Fibroblast of skin of right biceps (primary cell): ENCODE results near the gene ISLR.
"Not testable (repeated sequence)": the region's sequence is repeated elsewhere in the genome, so short reads cannot be mapped to it uniquely, and the experiment has no call there.

Source experiments
- DNase-seq: peaks from one replicate; pipeline ENCODE4 v3.0.0-alpha.2; 2013

The ISLR gene

DNA sequence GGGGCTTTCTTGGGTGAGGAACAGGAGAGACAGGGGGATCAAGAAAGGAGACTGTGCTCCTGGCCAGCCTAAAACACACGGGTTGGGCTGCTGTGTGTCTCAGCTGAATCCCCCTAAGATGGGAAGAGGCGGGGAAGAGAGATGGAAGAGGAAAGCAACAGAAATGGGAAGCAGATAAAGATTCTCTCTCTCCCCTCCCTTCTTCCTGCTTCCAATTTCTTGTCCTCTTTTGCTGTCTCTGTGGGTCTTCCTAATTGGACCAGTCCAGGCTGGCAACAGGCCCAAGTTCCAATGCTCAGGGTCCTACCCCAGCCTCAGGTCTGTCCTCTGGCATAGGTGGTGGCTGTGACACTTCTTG lies 36.0 kb upstream of the ISLR start:
- no peak for DNase-seq

DNA sequence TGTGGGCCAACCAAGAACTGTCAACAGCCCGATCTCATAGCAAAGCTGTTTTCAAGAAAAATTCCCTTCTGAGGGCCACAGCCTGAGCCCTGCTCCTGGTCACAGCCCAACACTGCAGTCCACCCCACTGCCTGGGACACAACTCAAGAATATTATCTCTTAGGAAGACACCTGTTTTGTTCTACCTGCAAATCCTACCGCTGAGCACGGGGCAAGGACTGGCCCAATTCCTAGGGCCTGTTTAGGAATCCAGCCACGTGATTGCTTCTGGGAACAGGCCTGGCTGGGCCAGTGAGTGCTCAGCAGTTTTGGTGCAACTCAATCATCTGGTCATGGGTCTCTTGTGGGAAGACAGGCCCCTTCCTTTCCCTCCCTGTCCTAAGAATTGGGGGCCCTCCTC lies 34.9 kb upstream of the ISLR start:
- no peak for DNase-seq

DNA sequence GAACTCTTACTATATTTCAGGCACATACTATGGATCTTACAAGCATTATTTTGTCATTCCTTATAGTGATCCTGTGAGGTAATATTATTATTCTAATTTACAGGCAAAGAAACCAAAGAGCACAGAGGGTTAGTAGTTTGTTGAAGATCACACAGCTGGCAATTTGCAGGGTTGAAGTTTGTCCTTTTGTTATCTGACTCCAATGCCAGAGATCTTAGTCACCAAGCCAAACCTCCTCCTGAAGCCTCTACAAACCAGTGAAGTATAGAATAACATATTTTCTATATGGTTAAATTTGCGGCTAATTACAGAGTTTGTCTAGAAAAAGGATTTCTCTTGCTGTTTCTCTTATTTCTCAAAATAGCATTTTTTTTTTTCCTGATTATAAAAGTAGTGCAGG lies 31.9 kb upstream of the ISLR start:
- DNase-seq = peak; percentile 38

DNA sequence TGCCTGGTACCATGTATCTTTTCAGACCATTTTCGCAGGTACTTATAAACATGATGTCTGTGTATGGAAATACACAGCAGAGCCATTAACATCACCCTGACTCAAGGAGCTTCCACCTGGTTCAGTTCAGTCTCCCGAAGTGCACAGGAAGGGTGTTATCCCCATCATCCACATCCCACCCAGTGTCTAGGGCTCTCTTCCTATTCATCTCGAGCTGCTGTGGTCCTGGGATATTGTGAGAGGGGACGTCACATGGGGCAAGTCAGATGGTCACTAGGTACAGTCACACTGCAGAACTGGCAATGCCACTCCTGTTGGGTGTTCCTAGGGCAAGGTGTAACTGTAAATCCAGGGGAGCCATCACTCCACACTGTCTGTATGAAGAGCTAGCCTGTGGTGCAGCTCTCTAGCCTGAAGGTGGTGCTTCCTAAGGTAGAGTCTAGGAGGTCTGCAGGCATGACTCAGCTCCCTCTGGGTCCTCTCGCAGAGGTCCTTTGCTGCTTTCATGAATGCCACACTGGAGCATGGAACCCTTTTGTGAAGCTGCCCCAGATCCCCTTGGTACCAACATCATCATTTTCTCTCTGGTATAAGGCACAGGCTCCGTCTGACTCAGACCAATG lies 29.2 kb upstream of the ISLR start:
- no peak for DNase-seq

DNA sequence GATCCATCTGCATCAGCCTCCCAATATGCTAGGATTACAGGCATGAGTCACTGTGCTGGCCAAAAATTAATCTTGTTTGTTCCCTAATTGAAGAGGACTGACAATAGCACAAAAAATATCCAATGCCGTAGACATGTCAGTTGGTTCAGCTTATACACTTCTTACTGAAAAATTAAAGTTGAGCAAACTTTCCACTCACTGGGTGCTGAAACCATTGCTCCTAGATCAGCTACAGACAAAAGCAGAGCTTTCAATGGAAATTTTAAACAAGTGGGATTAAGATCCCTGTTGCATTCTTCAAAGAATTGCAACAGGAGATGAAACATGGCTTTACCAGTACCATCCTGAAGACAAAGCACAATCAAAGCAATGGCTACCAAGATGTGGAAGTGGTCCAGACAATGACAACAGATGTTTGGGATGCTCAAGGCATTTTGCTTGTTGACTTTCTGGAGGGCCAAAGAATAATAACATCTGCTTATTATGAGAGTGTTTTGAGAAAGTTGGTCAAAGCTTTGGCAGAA lies 27.2 kb upstream of the ISLR start:
- no peak for DNase-seq

DNA sequence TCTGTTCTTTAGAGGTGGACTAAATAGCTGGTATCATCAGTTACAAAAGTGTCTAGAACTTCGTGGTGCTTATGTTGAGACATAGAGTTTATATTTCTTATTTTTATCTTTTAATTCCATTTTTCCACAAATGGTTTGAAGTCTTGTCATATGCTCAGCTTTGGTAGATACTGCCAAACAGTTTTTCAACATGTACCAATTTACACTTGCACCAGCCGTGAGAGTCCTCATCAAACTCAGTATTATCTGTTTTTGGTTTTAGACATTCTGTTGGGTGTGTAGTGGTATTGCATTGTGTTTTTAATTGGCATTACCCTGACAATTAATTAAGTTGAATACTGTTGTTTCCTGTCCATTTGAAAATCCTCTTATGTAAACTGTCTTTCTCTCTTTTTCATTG lies 26.5 kb upstream of the ISLR start:
- no peak for DNase-seq

DNA sequence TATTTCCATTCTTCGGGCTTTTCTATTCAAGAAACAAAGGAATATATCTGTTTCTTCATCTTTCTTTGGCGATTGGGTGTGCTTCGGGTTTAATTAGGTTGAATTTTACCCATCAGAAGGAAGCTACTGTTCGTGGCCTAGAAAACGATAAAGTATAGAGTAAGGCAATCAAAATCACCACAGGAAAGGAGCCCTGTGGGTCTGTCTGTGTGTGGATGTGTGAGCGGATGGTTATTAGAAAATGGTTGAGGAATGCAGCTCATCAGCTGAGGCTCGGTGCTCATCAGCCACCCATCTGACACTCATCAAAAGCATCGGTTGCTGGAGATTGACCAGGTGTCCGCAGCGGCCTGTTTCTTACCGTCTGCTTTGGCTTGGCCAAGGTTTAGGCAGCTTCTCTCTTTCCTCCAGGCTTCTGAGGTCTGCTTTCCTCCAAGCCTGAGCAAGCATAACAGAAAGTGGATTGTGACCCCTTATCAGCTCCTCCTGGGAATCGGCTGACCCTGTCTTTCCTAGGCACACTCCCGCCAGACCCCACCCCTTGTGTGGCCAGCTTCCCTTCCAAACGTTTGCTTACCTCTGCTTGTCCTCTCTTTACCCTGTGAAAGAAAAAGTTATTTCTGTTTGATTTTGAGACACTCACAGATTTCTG lies 17.6 kb upstream of the ISLR start:
- DNase-seq = no peak

DNA sequence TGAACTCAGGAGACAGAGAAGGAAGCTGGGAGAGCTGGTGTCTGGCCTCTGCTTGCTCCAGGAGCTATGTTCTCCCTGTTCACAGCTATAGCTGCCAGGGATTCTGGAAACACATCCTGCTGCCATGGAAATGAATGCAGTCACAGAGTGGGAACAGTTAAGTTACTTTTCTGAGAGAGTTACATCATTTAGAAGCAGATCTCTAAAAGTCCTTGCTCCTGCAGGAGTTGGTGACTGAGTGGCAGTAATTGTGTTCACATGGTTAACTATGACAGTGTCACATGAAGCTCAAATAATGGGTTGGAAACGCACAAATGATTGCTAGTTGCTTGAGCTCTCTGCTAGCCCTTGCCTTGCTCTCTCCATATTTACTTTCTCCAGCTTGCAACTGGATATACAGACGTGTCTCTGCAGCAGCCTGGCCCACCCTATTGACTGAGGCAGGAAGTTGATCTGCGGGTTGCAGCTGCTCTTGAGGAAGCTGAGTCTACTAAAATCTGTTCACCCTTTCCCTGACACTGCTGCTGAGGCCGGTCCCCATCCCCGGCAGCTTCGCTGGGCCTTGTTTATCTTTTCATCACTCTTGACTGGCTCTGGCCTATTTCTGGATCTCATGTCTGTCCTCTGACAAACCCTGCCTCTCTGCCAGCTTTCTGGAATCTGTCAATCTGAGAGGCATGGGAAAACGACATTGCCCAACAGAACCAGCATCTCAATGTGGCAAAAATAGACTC lies 16.7 kb upstream of the ISLR start:
- peak; percentile 32 for DNase-seq

DNA sequence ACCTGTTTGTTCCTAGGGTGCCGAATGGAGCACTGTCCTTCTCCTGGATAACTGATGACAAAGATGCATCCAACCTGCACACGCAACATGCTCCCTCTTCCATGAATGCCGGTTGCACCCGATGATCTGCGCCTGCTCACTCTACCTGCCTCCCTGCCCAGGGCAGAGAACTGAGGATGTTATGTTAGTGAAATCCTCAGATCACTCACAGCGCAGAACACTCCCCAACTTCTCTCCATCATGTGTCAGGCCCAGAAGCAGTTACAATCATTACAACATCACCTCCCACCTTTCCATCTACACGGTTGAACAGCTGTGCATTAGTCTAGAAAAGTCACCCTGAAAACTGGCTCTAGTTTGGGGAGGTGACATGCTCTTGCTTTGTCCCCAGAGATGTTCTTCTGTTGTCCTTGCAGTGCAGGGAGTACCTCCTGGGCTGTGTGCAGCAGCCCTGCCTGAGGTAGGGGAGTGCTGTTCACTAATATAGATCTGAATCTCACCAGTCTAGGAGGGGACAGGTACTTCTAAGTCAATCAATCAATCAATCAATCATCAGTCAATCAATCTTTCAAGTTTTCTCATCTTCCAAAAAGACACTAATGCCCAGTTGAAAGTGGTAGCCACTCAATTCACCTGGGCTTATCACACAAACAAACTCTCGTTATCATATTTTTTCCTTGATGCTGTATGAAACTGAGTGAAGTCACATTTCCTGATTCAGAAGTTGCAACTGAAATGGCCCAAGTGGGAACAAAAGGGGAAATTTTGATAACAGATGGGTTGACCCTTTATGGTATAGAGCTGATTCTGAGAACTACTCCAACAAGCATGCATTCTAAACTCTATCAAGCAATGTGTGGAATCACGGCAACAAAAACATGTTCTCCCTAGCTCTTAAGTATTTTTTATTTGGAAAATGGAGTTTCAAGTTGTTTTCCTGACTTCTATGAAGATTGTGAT lies 15.4 kb upstream of the ISLR start:
- no peak for DNase-seq

DNA sequence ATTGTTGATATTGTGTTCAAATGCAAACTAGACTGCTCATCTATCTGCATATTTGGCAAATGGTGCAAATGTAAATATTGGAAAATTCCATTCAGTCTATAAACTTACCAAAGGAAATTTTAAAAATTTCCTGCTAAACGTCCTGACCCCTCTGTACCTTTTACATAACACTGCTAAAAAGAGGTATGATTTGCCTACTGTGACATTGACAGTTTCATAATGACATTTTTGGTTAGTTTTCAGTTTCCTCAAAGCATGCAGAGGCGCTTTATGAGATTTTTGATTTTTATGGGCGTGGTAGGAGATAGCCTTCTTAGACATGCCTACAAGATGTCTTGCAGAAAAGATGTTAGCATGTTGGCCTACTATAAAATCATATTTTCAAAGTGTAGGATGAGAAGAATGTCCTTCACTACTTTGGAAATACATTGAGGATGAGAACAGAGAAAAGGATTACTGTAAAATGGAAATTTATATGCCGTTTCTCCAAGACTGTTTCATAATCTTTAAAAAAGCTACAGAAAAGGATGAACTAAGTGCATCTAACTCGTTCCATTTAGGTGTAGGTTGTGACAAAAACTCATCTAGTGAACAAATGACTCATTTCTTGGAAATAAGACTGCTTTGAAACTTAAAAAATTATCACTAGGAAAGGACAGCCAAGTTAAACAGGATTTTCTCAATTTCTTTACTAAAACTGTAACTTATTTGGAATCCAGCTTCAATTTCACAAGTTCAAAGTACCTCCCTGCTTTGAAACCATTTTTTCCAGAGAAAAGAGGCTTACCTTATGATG lies 14.5 kb upstream of the ISLR start:
- DNase-seq = no peak

DNA sequence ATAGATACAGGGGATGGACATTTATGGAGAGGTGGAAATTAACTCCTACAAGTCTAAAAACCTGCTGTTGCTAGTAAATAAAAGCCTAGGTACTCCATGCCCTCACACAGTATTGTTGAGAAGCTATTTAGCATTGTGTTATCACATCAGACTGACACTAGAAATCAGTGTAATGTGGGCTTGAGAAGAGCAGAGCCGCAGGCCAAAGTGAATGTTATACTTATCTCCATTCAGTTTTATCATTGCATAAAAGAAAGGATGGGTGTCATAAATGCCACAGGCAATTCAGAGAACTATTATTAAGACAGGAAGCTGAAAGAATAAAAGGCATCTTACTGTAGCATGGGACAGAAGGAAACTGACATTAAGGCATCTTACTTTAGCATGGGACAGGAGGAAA lies 13.7 kb upstream of the ISLR start:
- DNase-seq = no peak

DNA sequence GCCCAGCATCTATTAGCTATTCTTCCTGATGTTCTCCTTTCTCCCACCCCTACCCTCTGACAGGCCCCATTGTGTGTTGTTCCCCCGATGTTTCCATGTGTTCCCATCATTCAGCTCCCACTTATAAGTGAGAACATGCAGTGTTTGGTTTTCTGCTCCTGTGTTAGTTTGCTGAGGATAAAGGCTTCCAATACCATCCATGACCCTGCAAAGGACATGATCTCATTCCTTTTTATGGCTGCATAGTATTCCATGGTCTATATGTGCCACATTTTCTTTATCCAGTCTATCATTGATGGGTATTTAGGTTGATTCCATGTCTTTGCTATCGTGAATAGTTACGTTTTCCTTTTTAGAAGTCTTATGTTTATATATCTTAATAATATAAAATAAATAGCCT lies 13.1 kb upstream of the ISLR start:
- DNase-seq = not testable (repeated sequence)

DNA sequence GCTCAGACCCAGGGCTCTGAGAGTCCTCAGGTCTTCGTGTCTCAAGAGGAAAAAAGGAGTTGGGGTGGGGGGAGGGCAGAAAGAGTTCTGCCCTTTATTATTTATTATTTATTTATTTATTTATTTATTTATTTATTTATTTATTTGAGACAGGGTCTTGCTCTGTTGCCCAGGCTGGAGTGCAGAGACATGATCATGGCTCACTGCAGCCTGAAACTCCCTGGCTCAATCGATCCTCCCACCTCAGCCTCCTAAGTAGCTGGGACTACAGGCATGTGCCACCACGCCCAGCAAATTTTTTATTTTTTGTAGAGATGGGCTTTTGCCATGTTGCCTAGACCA lies 11.3 kb upstream of the ISLR start:
- DNase-seq = not testable (repeated sequence)

DNA sequence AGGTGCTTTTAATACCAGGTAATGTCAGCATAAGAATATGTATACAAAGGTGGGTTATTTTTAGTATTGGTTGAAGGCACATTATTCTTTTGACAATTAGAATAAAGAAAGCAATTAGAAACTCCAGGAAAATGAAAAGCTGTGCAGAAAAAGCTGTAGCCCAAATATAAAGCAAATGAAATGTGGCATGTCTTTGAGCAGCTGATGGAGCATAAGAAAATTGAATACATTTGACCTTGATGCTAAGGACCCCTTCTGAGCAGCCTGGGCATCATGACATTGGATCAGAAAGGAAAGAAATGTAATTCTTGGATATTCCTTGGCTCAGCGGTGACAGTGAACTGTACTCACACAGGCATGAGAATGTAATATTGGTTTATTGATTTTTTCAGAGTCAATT lies 8.0 kb upstream of the ISLR start:
- DNase-seq = no peak

DNA sequence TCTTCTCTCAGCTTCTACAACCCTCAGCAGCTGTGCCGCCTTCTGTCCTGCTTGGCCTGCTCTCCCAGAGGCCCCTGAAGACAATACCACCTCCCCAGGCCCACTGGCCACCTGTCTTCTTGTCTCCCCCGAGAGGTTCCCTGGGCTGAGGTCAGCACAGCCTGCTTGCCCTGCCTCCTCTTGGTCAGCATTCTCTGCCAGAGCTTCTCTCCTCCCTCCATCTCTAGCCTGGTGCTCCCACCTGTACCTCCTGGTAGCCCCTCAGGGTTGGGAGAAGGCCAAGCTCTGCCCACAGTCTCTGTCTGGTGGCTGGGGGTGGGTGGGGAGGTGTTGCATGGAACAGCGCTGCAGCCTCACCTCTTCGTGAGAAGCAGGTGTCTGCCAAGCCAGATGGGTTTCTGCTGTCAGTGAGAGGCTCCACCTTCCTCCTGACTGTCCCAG lies 5.6 kb upstream of the ISLR start:
- no peak for DNase-seq

DNA sequence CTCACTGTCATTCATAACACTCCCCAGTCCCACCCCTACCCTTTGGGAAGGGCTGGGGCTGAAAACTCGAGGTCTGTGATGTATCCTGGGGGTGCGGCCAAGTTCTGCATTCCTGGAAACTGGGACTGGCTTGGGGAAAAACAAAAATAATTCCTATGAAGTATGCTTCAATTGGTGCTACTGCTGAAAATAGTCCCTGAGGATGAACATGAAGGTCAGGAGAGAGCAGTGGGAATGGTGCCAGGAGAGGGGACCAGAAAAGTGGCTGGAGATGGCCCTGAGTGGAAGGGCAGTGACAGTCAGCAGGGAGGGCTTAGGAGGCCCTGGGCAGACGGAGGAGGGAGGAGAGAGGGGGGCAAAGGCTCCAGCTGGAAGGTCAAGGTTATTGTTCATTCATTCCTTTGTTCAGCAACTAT lies 4.8 kb upstream of the ISLR start:
- DNase-seq = no peak

DNA sequence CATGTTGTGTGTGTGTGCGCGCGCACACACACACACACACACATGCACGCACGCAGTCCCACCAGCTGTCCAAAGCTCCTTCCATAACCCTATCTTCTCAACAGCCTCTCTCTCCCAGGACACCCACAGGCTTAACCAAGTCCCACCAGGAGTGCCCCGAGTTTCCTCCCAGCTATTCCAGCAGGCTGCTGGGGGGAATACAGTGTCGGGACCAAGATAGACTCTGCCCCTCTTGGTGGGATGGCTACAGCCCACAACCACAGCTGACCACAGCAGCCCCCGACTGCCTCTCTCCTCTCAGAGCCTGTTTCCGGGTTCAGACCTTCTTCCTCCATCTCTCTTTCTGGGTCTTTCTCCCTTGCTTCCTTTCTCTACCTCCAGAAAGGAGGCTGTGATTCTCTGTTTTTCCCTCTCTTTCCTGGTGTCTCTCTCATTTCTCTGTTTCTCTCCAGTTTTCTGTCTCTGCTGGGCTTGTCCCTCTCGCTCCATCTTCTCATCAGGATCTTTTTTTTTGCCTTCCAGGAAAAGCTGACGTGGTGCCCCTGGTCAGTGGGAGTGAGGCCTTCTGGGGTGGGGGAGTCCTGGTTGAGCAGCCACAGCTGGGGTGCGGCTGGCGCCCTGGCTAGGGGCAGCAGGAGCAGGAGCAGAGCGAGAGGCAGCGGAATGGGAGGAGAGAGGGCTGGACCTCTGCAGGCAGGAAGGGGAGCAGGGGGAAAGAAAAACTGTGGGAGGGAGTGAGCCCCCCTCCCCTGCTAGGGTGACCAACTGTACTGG lies 3.3 kb upstream of the ISLR start:
- no peak for DNase-seq

DNA sequence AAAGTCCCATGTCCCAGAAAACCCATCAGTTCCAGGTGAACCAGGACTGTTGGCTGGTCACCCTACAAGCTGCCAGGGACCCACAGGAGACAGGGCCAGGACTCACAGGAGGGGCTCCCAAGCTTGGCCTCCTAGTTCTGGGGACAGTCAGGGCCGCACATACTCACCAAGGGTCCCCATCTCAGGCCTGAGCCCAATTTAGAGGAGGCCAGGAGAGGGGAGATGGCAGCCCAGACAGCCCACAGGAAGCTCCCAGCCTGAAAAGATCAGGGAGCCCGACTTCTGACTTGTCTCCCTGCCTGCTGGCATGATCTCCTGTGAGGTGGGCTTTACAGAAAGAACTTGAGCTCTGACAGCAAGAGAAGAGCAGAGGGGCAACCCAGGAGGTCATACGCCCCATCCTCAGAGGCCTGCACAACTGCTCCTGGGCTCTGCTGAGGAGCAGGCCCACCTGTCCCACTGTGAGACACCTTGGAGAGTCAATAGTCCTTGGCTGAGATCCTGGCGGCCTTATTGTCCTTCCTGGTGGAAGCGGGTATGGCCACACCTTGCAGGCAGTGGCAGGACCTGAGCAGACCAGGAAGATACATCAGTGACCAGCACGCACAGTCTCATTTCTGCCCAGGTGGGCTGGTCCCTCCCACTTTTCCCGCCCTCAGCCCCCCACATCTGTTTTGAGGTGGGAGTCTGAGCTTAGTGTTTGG lies 2.5 kb upstream of the ISLR start:
- DNase-seq = no peak

DNA sequence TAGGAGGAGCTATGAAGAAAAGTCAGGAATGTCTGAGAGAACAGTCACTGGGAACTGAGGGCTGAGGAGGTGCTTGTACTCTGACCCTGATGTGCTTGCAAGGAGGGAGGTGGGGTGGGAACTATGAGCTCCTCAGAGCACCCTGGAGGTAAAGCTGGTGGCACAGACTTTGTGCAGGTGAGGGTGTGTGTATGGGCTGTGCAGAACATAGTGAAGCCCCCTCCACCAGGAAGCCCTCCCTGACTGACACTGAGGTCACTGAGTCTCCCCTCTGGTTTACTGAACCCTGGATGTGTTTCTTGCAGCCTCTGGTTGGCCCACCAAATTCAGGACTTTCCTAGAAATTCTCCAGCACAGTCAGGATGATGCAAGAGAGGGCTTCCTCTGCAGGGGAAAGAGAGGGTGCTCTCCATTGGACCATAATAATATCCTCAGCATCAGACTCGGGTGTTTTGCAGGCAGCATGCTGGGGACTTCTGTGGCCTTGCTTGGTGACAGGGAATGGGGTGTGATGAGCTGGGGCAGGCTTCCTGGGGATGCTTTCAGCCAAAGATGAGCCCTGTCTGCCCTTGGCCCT lies 1.5 kb upstream of the ISLR start:
- no peak for DNase-seq

DNA sequence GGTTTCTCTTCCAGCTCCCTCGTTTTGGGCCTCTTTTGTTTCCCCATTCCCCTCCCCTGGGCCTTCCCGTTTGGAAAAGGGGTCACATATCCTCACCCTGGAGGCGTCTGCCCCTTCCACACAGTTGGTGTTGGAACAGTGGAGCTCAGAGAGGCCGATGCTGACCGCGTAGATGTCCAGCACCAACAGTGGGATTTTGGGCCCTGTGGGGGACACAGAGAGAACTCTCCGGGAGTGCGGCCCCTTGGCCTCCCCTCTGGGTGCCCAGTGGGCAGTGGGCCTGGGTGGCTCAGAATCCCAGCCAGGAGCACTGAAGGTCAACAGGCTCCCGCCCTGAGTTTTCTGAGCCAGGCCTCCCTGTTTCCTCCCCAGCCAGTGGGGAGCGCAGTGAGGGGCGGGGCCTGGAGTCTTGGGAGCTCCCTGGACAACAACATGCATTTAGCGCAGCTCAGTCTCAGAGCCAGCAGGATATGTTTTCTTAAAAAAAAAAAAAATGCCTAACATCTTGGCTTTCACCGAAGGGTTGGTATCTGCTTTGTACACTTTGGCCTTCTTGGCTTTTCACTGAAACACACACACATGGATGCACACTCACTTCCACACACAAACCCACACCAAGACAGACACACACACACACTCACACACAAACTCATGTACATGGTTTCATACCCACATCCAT lies 670 bp upstream of the ISLR start:
- peak; percentile 74 for DNase-seq
